H54 (cell line): ENCODE results near the gene CCDC6.

Experiments
- DNase-seq: peaks from one replicate; pipeline ENCODE4 v3.0.0; 2011; ENCODE audit warnings: low spot score, mixed read lengths; ENCODE audit not compliant: insufficient read length
- FAIRE-seq: peaks from 3 replicates; lab custom pipeline; 2011; peaks lifted over from hg19 to GRCh38; lab: Jason Lieb, UNC
- POLR2A ChIP-seq: IDR thresholded peaks from 2 replicates; pipeline ENCODE4 v1.6.1; 2011; ENCODE audit warnings: low read depth, mild to moderate bottlenecking, low read length

Gene CCDC6

DNA sequence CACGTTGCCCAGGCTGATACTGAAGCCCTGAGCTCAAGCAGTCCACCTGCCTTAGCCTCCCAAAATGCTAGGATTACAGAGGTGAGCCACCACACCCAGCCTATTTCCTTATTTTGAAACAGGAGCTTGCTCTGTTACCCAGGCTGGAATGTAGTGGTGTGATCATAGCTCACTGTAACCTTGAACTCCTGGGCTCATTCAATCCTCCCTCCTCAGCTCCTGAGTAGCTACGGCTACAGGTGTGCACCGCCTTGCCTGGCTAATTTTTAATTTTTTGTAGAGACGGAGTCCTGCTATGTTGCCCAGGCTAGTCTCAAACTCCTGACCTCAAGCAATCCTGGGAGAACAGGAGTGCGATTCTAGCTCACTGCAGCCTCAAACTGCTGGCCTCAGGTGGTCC is 164.8 kb downstream of the CCDC6 start:
- FAIRE-seq: no peak
- no peak for DNase-seq
- TF ChIP-seq POLR2A: no peak

DNA sequence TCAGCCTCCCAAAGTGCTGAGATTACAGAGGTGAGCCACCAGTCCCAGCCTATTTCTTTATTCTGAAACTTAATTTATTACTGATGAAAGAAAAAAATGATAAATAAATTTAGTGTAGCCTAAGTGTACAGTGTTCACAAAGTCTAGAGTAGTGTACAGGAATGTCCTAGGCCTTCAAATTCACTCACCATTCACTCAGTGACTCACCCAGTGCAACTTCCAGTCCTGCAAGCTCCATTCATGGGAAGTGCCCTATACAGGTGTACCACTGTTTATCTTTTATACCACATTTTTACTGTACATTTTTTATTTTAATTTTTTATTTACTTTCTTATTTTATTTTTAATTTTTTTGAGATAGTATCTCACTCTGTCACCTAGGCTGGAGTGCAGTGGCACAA is 165.3 kb downstream of the CCDC6 start:
- no peak for DNase-seq
- no peak for TF ChIP-seq POLR2A
- no peak for FAIRE-seq
